HepG2 (cell line): ENCODE data around the gene ZNF442. TPM values are rescaled to one million over a fixed set of nuclear protein-coding genes. Genes with fewer than 3 reads are reported as not detected.
A peak's percentile ranks its signal among the peaks of the same experiment; 100 is the strongest.

Experiments used
- AGO1 ChIP-seq: fragments of 200-400 bp; formaldehyde crosslinking; IDR thresholded peaks from 2 replicates; pipeline ENCODE4 v1.6.1; 2017; ENCODE audit warnings: mild to moderate bottlenecking, low read depth, low read length, moderate library complexity; ENCODE audit not compliant: poor library complexity, severe bottlenecking
- AGO2 ChIP-seq: fragments of 200-400 bp; formaldehyde crosslinking; optimal IDR thresholded peaks from 2 replicates; pipeline ENCODE3; 2017; ENCODE audit warnings: mild to moderate bottlenecking, low read depth, low read length, moderate library complexity
- BATF2 ChIP-seq: sonication (generic); formaldehyde crosslinking; IDR thresholded peaks from 2 replicates; pipeline ENCODE4 v1.8.0; 2022; ENCODE audit warnings: mild to moderate bottlenecking, missing genetic modification reagents, moderate library complexity
- CBX2 ChIP-seq, 2 experiments: fragments of 200-600 bp in 1 of 2; sonication (generic); formaldehyde crosslinking in 1 of 2; IDR thresholded peaks; 2 replicates each; pipeline versions ENCODE4 v1.7.0 to v1.8.1; 2018 to 2022; ENCODE audit warnings: low read depth in 2 of 2, low read length in 1 of 2, mild to moderate bottlenecking in 1 of 2, missing genetic modification reagents in 1 of 2
- FIP1L1 ChIP-seq: fragments of 200-400 bp; formaldehyde crosslinking; IDR thresholded peaks from 2 replicates; pipeline ENCODE4 v1.6.1; 2018; ENCODE audit warnings: low read depth, mild to moderate bottlenecking, low read length, moderate library complexity, borderline replicate concordance; ENCODE audit not compliant: insufficient read depth
- FLYWCH1 ChIP-seq: sonication (generic); formaldehyde crosslinking; IDR thresholded peaks from 2 replicates; pipeline ENCODE4 v1.8.1; 2023; ENCODE audit warnings: mild to moderate bottlenecking, missing genetic modification reagents
- HDAC1 ChIP-seq: sonication (generic); formaldehyde crosslinking; IDR thresholded peaks from 2 replicates; pipeline ENCODE4 v1.5.1; 2020; ENCODE audit warnings: mild to moderate bottlenecking, missing genetic modification reagents
- KAT7 ChIP-seq: IDR thresholded peaks from 2 replicates; pipeline ENCODE4 v1.6.1; 2018; ENCODE audit warnings: borderline replicate concordance, missing compliant biosample characterization
- KAT8 ChIP-seq: IDR thresholded peaks from 2 replicates; pipeline ENCODE4 v1.6.1; 2016; ENCODE audit warnings: missing genetic modification reagents, missing compliant biosample characterization
- KLF12 ChIP-seq: sonication (generic); formaldehyde crosslinking; IDR thresholded peaks from 2 replicates; pipeline ENCODE4 v1.4.0; 2020; ENCODE audit warnings: missing genetic modification reagents, borderline replicate concordance
- LCORL ChIP-seq, 2 experiments: fragments of 450-650 bp in 1 of 2; sonication (generic) in 1 of 2; formaldehyde crosslinking in 1 of 2; IDR thresholded peaks; 2 replicates each; pipeline versions ENCODE4 v1.5.0 to v1.6.1; 2017 to 2020; ENCODE audit warnings: antibody characterized with exemption in 1 of 2, missing genetic modification reagents in 1 of 2
- NFYB ChIP-seq: sonication (generic); formaldehyde crosslinking; IDR thresholded peaks from 2 replicates; pipeline ENCODE4 v1.4.0; 2020; ENCODE audit warnings: missing genetic modification reagents
- NR2C2 ChIP-seq: sonication (generic); formaldehyde crosslinking; IDR thresholded peaks from 2 replicates; pipeline ENCODE4 v1.4.0; 2020; ENCODE audit warnings: missing genetic modification reagents, mild to moderate bottlenecking, moderate library complexity, borderline replicate concordance
- PAX8 ChIP-seq: sonication (generic); formaldehyde crosslinking; IDR thresholded peaks from 2 replicates; pipeline ENCODE4 v1.8.0; 2022; ENCODE audit warnings: mild to moderate bottlenecking, missing genetic modification reagents, borderline replicate concordance
- RCOR2 ChIP-seq: IDR thresholded peaks from 2 replicates; pipeline ENCODE4 v1.6.1; 2016; ENCODE audit warnings: missing biosample characterization, missing genetic modification reagents
- SP2 ChIP-seq: sonication (generic); formaldehyde crosslinking; IDR thresholded peaks from 2 replicates; pipeline ENCODE4 v1.5.1; 2020; ENCODE audit warnings: mild to moderate bottlenecking, missing genetic modification reagents
- ZBTB7A ChIP-seq: sonication (generic); formaldehyde crosslinking; IDR thresholded peaks from 2 replicates; pipeline ENCODE4 v1.8.0; 2022; ENCODE audit warnings: mild to moderate bottlenecking, missing genetic modification reagents
- ZNF329 ChIP-seq: sonication (generic); formaldehyde crosslinking; IDR thresholded peaks from 2 replicates; pipeline ENCODE4 v1.9.0; 2021; ENCODE audit warnings: low read depth, mild to moderate bottlenecking, missing genetic modification reagents
- ZNF383 ChIP-seq: sonication (generic); formaldehyde crosslinking; IDR thresholded peaks from 2 replicates; pipeline ENCODE4 v1.4.0; 2020; ENCODE audit warnings: missing genetic modification reagents, mild to moderate bottlenecking, borderline replicate concordance
- ZNF503 ChIP-seq: sonication (generic); formaldehyde crosslinking; IDR thresholded peaks from 2 replicates; pipeline ENCODE4 v1.4.0; 2020; ENCODE audit warnings: missing genetic modification reagents
- ZNF678 ChIP-seq: sonication (generic); formaldehyde crosslinking; IDR thresholded peaks from 2 replicates; pipeline ENCODE4 v1.4.0; 2020; ENCODE audit warnings: mild to moderate bottlenecking, missing genetic modification reagents
- ZNF770 ChIP-seq: sonication (generic); formaldehyde crosslinking; IDR thresholded peaks from 2 replicates; pipeline ENCODE4 v1.5.0; 2020; ENCODE audit warnings: mild to moderate bottlenecking, missing genetic modification reagents
- ZNF788 ChIP-seq: sonication (generic); formaldehyde crosslinking; IDR thresholded peaks from 2 replicates; pipeline ENCODE4 v1.5.0; 2020; ENCODE audit warnings: mild to moderate bottlenecking, missing genetic modification reagents, borderline replicate concordance
- polyA plus RNA-seq, 8 experiments: library from polyadenylated mRNA; depleted of rRNA in 3 of 8; stranded (reverse) in 7 of 8; unstranded in 1 of 8; fragments of >200 nt; fragmentation: Illumina TruSeq in 4 of 8; extraction: Trizol in 4 of 8; gene quantifications; 2 replicates each; pipeline versions ENCODE4 v1.2.1 to v1.2.3, GENCODE V29; 2011 to 2016; ENCODE audit warnings: low read depth in 4 of 8, missing spikeins in 1 of 8, mixed read lengths in 1 of 8; ENCODE audit not compliant: insufficient read depth in 1 of 8
- total RNA-seq, 5 experiments: library from RNA; depleted of rRNA; stranded (reverse); fragments of >200 nt; fragmentation: Illumina TruSeq; extraction: Trizol; gene quantifications; 2 replicates each; pipeline ENCODE4 v1.2.3, GENCODE V29; 2016; ENCODE audit warnings: low read depth in 1 of 5

Gene ZNF442
- total and polyA plus RNA-seq, 2 of the 13 experiments (the other 11 are each of a cell fraction or from before 2014, with no cell fraction given) = 1.0 to 6.0 TPM

- TF ChIP-seq FIP1L1 (0 out of 2 replicates have a peak, but pooled peaks have one; percentile 30), HDAC1 (peak; percentile 76), ZNF329 (CRISPR knock-in tag) (no peak), RCOR2 (CRISPR knock-in tag) (no peak), KLF12 (peak; percentile 52; the same call in 1 of the 2 replicates), ZNF383 (CRISPR knock-in tag) (0 out of 2 replicates have a peak, but pooled peaks have one; percentile 8), ZNF788 (CRISPR knock-in tag) (peak; percentile 76; the same call in 1 of the 2 replicates), AGO1 (peak; percentile 76), BATF2 (CRISPR knock-in tag) (no peak), KAT8 (CRISPR knock-in tag) (peak; percentile 71), LCORL (IDR thresholded peaks at IDR 0.05) (no peak), LCORL (CRISPR knock-in tag; IDR thresholded peaks at IDR 0.05) (peak; percentile 35; the same call in 1 of the 2 replicates), NFYB (peak; percentile 99), FLYWCH1 (no peak), ZNF678 (no peak), CBX2 (IDR thresholded peaks at IDR 0.05; ENCODE audit: low read depth, low read length) (no peak), CBX2 (CRISPR knock-in tag; IDR thresholded peaks at IDR 0.05; ENCODE audit: low read depth) (no peak), ZBTB7A (peak; percentile 15; the same call in 1 of the 2 replicates), PAX8 (CRISPR knock-in tag) (peak; percentile 5; the same call in 1 of the 2 replicates), KAT7 (CRISPR knock-in tag) (peak; percentile 78; the same call in 1 of the 2 replicates), AGO2 (peak; percentile 95), SP2 (CRISPR knock-in tag) (peak; percentile 91), NR2C2 (CRISPR knock-in tag) (0 out of 2 replicates have a peak, but pooled peaks have one; percentile 35), ZNF770 (CRISPR knock-in tag) (peak; percentile 57; the same call in 1 of the 2 replicates), ZNF503 (CRISPR knock-in tag) (0 out of 2 replicates have a peak, but pooled peaks have one; percentile 37)
Measured at GRCh38 chr19:12333162-12334159, 32.0 kb downstream of the ZNF442 start, which contains the start of gene ZNF563 (continued).
